ENCODE results near the gene EXOC3L4. TPM values are rescaled to one million over a fixed set of nuclear protein-coding genes. Genes with fewer than 3 reads are reported as not detected.

EXOC3L4 gene
- total RNA-seq, 1 experiment from 2014 or later = not detected

GRCh38 chr14:103128631-103129300 is 34.2 kb downstream of the EXOC3L4 start:
- no peaks in the 10 kb centered on the region for H3K27me3 ChIP-seq (ENCODE audit: low read length)
- no peaks in the 10 kb centered on the region for H3K9me2 ChIP-seq (replicated peaks; ENCODE audit: insufficient read depth, low read length)
- no peaks in the 10 kb centered on the region for H3K4me1 ChIP-seq (ENCODE audit: low read length)
- no peak overlapping the region for H3K27ac ChIP-seq (ENCODE audit: low read length)
- no peak overlapping the region for H3K4me3 ChIP-seq (ENCODE audit: low read length)
- peaks cover 11% of the 10 kb centered on the region; the same call in 1 of the 2 replicates for H4K20me1 ChIP-seq (ENCODE audit: insufficient read depth, low read depth, low read length)
- H3K9me3 ChIP-seq (ENCODE audit: low read length) = no peaks in the 10 kb centered on the region
- no peak overlapping the region for H3K4me2 ChIP-seq (ENCODE audit: low read depth, low read length, poor library complexity, severe bottlenecking)
- DNase-seq = no peak
- no peak overlapping the region for H2AFZ ChIP-seq (ENCODE audit: low read length)
- H3K36me3 ChIP-seq (ENCODE audit: insufficient read depth, low read length) = no peaks in the 10 kb centered on the region
- H3K9ac ChIP-seq (ENCODE audit: low read length) = no peak overlapping the region
- H3K79me2 ChIP-seq (ENCODE audit: low read length) = no peaks in the 10 kb centered on the region

GRCh38 chr14:103129301-103130016 is 34.9 kb downstream of the EXOC3L4 start:
- no peak for DNase-seq
- Histone ChIP-seq H3K9ac (ENCODE audit: low read length) (no peak overlapping the region), H3K79me2 (ENCODE audit: low read length) (no peaks in the 10 kb centered on the region)

GRCh38 chr14:103130017-103130764 is 35.7 kb downstream of the EXOC3L4 start:
- Histone ChIP-seq H3K27ac (ENCODE audit: low read length) (no peak overlapping the region), H3K4me2 (ENCODE audit: low read depth, low read length, poor library complexity, severe bottlenecking) (no peak overlapping the region), H3K9me2 (replicated peaks; ENCODE audit: insufficient read depth, low read length) (no peaks in the 10 kb centered on the region), H3K27me3 (ENCODE audit: low read length) (no peaks in the 10 kb centered on the region), H2AFZ (ENCODE audit: low read length) (no peak overlapping the region), H3K4me1 (ENCODE audit: low read length) (no peaks in the 10 kb centered on the region), H3K79me2 (ENCODE audit: low read length) (no peaks in the 10 kb centered on the region), H3K36me3 (ENCODE audit: insufficient read depth, low read length) (no peaks in the 10 kb centered on the region), H4K20me1 (ENCODE audit: insufficient read depth, low read depth, low read length) (peaks cover 9% of the 10 kb centered on the region; the same call in 1 of the 2 replicates), H3K4me3 (ENCODE audit: low read length) (no peak overlapping the region), H3K9ac (ENCODE audit: low read length) (no peak overlapping the region), H3K9me3 (ENCODE audit: low read length) (no peaks in the 10 kb centered on the region)
- DNase-seq = no peak

More at GRCh38 chr14:103129301-103130016, 34.9 kb downstream of the EXOC3L4 start:
- Histone ChIP-seq H3K27ac (ENCODE audit: low read length) (no peak overlapping the region), H3K36me3 (ENCODE audit: insufficient read depth, low read length) (no peaks in the 10 kb centered on the region), H3K9me2 (replicated peaks; ENCODE audit: insufficient read depth, low read length) (no peaks in the 10 kb centered on the region), H4K20me1 (ENCODE audit: insufficient read depth, low read depth, low read length) (peaks cover 11% of the 10 kb centered on the region; the same call in 1 of the 2 replicates), H3K9me3 (ENCODE audit: low read length) (no peaks in the 10 kb centered on the region), H3K4me2 (ENCODE audit: low read depth, low read length, poor library complexity, severe bottlenecking) (no peak overlapping the region), H3K4me1 (ENCODE audit: low read length) (no peaks in the 10 kb centered on the region), H3K4me3 (ENCODE audit: low read length) (no peak overlapping the region), H3K27me3 (ENCODE audit: low read length) (no peaks in the 10 kb centered on the region), H2AFZ (ENCODE audit: low read length) (no peak overlapping the region)

- Histone ChIP-seq H3K27me3 (ENCODE audit: low read length) (no peaks in the 10 kb centered on the region), H3K27ac (ENCODE audit: low read length) (no peak overlapping the region), H3K9me2 (replicated peaks; ENCODE audit: insufficient read depth, low read length) (no peaks in the 10 kb centered on the region), H3K9me3 (ENCODE audit: low read length) (no peaks in the 10 kb centered on the region), H3K4me3 (ENCODE audit: low read length) (no peak overlapping the region), H3K79me2 (ENCODE audit: low read length) (no peaks in the 10 kb centered on the region), H4K20me1 (ENCODE audit: insufficient read depth, low read depth, low read length) (peaks cover 5% of the 10 kb centered on the region; the same call in 1 of the 2 replicates), H3K4me2 (ENCODE audit: low read depth, low read length, poor library complexity, severe bottlenecking) (no peak overlapping the region), H3K36me3 (ENCODE audit: insufficient read depth, low read length) (no peaks in the 10 kb centered on the region), H2AFZ (ENCODE audit: low read length) (no peak overlapping the region), H3K4me1 (ENCODE audit: low read length) (no peaks in the 10 kb centered on the region), H3K9ac (ENCODE audit: low read length) (no peak overlapping the region)
- no peak for DNase-seq
Observed at GRCh38 chr14:103130965-103131364, 36.4 kb downstream of the EXOC3L4 start.

GRCh38 chr14:103131580-103131979 is 37.1 kb downstream of the EXOC3L4 start:
- Histone ChIP-seq H3K36me3 (ENCODE audit: insufficient read depth, low read length) (no peaks in the 10 kb centered on the region), H3K9me2 (replicated peaks; ENCODE audit: insufficient read depth, low read length) (no peaks in the 10 kb centered on the region), H3K79me2 (ENCODE audit: low read length) (no peaks in the 10 kb centered on the region), H4K20me1 (ENCODE audit: insufficient read depth, low read depth, low read length) (peaks cover 5% of the 10 kb centered on the region; the same call in 1 of the 2 replicates), H3K4me1 (ENCODE audit: low read length) (no peaks in the 10 kb centered on the region), H3K4me3 (ENCODE audit: low read length) (no peak overlapping the region), H2AFZ (ENCODE audit: low read length) (no peak overlapping the region), H3K9ac (ENCODE audit: low read length) (no peak overlapping the region), H3K27me3 (ENCODE audit: low read length) (no peaks in the 10 kb centered on the region), H3K27ac (ENCODE audit: low read length) (no peak overlapping the region), H3K9me3 (ENCODE audit: low read length) (no peaks in the 10 kb centered on the region), H3K4me2 (ENCODE audit: low read depth, low read length, poor library complexity, severe bottlenecking) (no peak overlapping the region)
- no peak for DNase-seq

GRCh38 chr14:103132381-103133209 is 38.1 kb downstream of the EXOC3L4 start:
- Histone ChIP-seq H3K4me3 (ENCODE audit: low read length) (no peak overlapping the region), H3K9ac (ENCODE audit: low read length) (no peak overlapping the region), H3K27me3 (ENCODE audit: low read length) (no peaks in the 10 kb centered on the region), H3K36me3 (ENCODE audit: insufficient read depth, low read length) (no peaks in the 10 kb centered on the region), H3K4me2 (ENCODE audit: low read depth, low read length, poor library complexity, severe bottlenecking) (no peak overlapping the region), H2AFZ (ENCODE audit: low read length) (no peak overlapping the region), H3K4me1 (ENCODE audit: low read length) (no peaks in the 10 kb centered on the region), H4K20me1 (ENCODE audit: insufficient read depth, low read depth, low read length) (peaks cover 5% of the 10 kb centered on the region; the same call in 1 of the 2 replicates), H3K27ac (ENCODE audit: low read length) (no peak overlapping the region), H3K9me3 (ENCODE audit: low read length) (no peaks in the 10 kb centered on the region), H3K79me2 (ENCODE audit: low read length) (no peaks in the 10 kb centered on the region), H3K9me2 (replicated peaks; ENCODE audit: insufficient read depth, low read length) (no peaks in the 10 kb centered on the region)
- no peak for DNase-seq

GRCh38 chr14:103133210-103134140 is 39.0 kb downstream of the EXOC3L4 start:
- no peak overlapping the region for H3K27ac ChIP-seq (ENCODE audit: low read length)
- H3K4me3 ChIP-seq (ENCODE audit: low read length) = no peak overlapping the region
- H3K9me3 ChIP-seq (ENCODE audit: low read length) = no peaks in the 10 kb centered on the region
- H3K9ac ChIP-seq (ENCODE audit: low read length) = no peak overlapping the region
- no peaks in the 10 kb centered on the region for H3K4me1 ChIP-seq (ENCODE audit: low read length)
- no peaks in the 10 kb centered on the region for H3K36me3 ChIP-seq (ENCODE audit: insufficient read depth, low read length)
- H2AFZ ChIP-seq (ENCODE audit: low read length) = no peak overlapping the region
- DNase-seq = no peak
- peaks cover 5% of the 10 kb centered on the region; the same call in 1 of the 2 replicates for H4K20me1 ChIP-seq (ENCODE audit: insufficient read depth, low read depth, low read length)
- no peak overlapping the region for H3K4me2 ChIP-seq (ENCODE audit: low read depth, low read length, poor library complexity, severe bottlenecking)
- H3K9me2 ChIP-seq (replicated peaks; ENCODE audit: insufficient read depth, low read length) = no peaks in the 10 kb centered on the region
- H3K27me3 ChIP-seq (ENCODE audit: low read length) = no peaks in the 10 kb centered on the region
- no peaks in the 10 kb centered on the region for H3K79me2 ChIP-seq (ENCODE audit: low read length)
